Esophagus squamous epithelium (tissue), 5 donors: ENCODE measurements around the gene AXL. TPM values are rescaled to one million over a fixed set of nuclear protein-coding genes. Genes with fewer than 3 reads are reported as not detected.
A peak's percentile ranks its signal among the peaks of the same experiment; 100 is the strongest.

ENCODE experiments used
- DNase-seq: peaks from one replicate; lab custom pipeline; 2025; lab: John Stamatoyannopoulos, UW
- H3K27ac ChIP-seq, 4 donors: fragments of 200-600 bp; sonication (generic); one replicate each; pipeline ENCODE4 v1.5.1; 2016 to 2019; ENCODE audit warnings: mild to moderate bottlenecking in 1 of 4
- H3K27me3 ChIP-seq, 4 donors: fragments of 200-600 bp; sonication (generic); 1 replicate in 3 of 4; 2 replicates in 1 of 4; pipeline versions ENCODE4 v1.5.1 to v1.6.0; 2017 to 2021; ENCODE audit warnings: antibody characterized with exemption in 1 of 4
- H3K36me3 ChIP-seq, 3 donors: fragments of 200-600 bp; sonication (generic); one replicate each; pipeline ENCODE4 v1.5.1; 2016 to 2019
- H3K4me1 ChIP-seq, 3 donors: fragments of 200-600 bp; sonication (generic); one replicate each; pipeline ENCODE4 v1.5.1; 2017 to 2019
- H3K4me3 ChIP-seq, 4 donors: fragments of 200-600 bp; sonication (generic); 1 replicate in 3 of 4; 2 replicates in 1 of 4; pipeline ENCODE4 v1.5.1; 2016 to 2019; ENCODE audit warnings: mild to moderate bottlenecking in 2 of 4, moderate library complexity in 1 of 4
- H3K9me3 ChIP-seq, 3 donors: fragments of 200-600 bp; sonication (generic); one replicate each; pipeline ENCODE4 v1.5.1; 2016 to 2019
- CTCF ChIP-seq, 6 experiments: fragments of 450-650 bp in 4 of 6; fragments of 200-600 bp in 2 of 6; sonication (generic) in 2 of 6; IDR thresholded peaks; one replicate each; pipeline ENCODE4 v1.5.1; 2016 to 2019; ENCODE audit warnings: antibody characterized with exemption in 6 of 6, mild to moderate bottlenecking in 4 of 6, moderate library complexity in 4 of 6
- POLR2A ChIP-seq, 4 donors: fragments of 450-650 bp; IDR thresholded peaks; one replicate each; pipeline ENCODE4 v1.6.1; 2017; ENCODE audit warnings: antibody characterized with exemption in 4 of 4, mild to moderate bottlenecking in 4 of 4, moderate library complexity in 3 of 4
- WGBS, 2 donors: methylation state at CpG; one replicate each; pipeline ENCODE4 v1.1.5; 2018; 5-methylcytosine and 5-hydroxymethylcytosine counted together
- intact Hi-C: fragments of 100-400 bp; cut with DNase I; formaldehyde crosslinking; loops from one replicate; pipeline ENCODE4 v1.15.0; 2022
- total RNA-seq, 4 donors: library from RNA; depleted of rRNA; stranded (reverse); fragments of >200 nt; gene quantifications; one replicate each; pipeline ENCODE4 v1.1.0, GENCODE V29; 2016
- donor health status: DM: yes; HTN: yes; CAD: no.

The AXL gene
- total RNA-seq, 4 donors from 2014 or later: 5.3 to 40.2 (median 17.3) TPM

- TF ChIP-seq POLR2A (IDR thresholded peaks at IDR 0.05): no peak
- no peak for TF ChIP-seq CTCF (IDR thresholded peaks at IDR 0.05)
- Histone ChIP-seq H3K4me3 (no peak overlapping the region), H3K9me3 (no peaks in the 10 kb centered on the region), H3K27me3 (no peaks in the 10 kb centered on the region), H3K4me1 (peaks cover 22 to 70% (median 40%) of the 10 kb centered on the region in 3 donors), H3K36me3 (peaks cover 32 to 83% (median 33%) of the 10 kb centered on the region in 3 donors), H3K27ac (peak overlapping the region in 2 of 4 donors; percentile 35 to 99)
- 74 to 80% methylated on average over 1 to 3 of the region's 4 CpGs for WGBS, 2 donors
- no peak for DNase-seq
- intact Hi-C loops: loop anchor here (5.0 kb wide), 1 partner anchor 38 kb away; no protein-coding TSS in a partner anchor
Measured at GRCh38 chr19:41304706-41305483, 85.9 kb downstream of the AXL start.

GRCh38 chr19:41305927-41306793 is 87.1 kb downstream of the AXL start:
- peaks cover 31 to 70% (median 32%) of the 10 kb centered on the region in 3 donors for H3K36me3 ChIP-seq
- H3K27me3 ChIP-seq: no peaks in the 10 kb centered on the region
- DNase-seq: no peak
- TF ChIP-seq CTCF (IDR thresholded peaks at IDR 0.05) (no peak), POLR2A (IDR thresholded peaks at IDR 0.05) (no peak)
- intact Hi-C loops: loop anchor here (5.0 kb wide), 1 partner anchor 39 kb away; no protein-coding TSS in a partner anchor
- H3K4me1 ChIP-seq: peaks cover 27 to 65% (median 36%) of the 10 kb centered on the region in 3 donors
- 64 to 77% methylated on average over 7 to 10 of the region's 13 CpGs for WGBS, 2 donors
- H3K9me3 ChIP-seq: no peaks in the 10 kb centered on the region
- H3K4me3 ChIP-seq: no peak overlapping the region
- H3K27ac ChIP-seq: peak overlapping the region; percentile 4 to 99 (median 73)

GRCh38 chr19:41307090-41307875 is 88.3 kb downstream of the AXL start:
- H3K36me3 ChIP-seq: peaks cover 24 to 62% (median 32%) of the 10 kb centered on the region in 3 donors
- DNase-seq: no peak
- peak overlapping the region; percentile 96 to 99 (median 96) for H3K27ac ChIP-seq
- TF ChIP-seq POLR2A (IDR thresholded peaks at IDR 0.05): no peak
- TF ChIP-seq CTCF (IDR thresholded peaks at IDR 0.05): no peak
- H3K4me1 ChIP-seq: peaks cover 34 to 68% (median 37%) of the 10 kb centered on the region in 3 donors
- intact Hi-C loops: loop anchor here (5.0 kb wide), 1 partner anchor 40 kb away; no protein-coding TSS in a partner anchor
- no peaks in the 10 kb centered on the region for H3K9me3 ChIP-seq
- WGBS, 2 donors: 36 to 45% methylated on average over 8 of the region's 8 CpGs
- H3K27me3 ChIP-seq: no peaks in the 10 kb centered on the region
- no peak overlapping the region for H3K4me3 ChIP-seq

GRCh38 chr19:41307954-41308449 is 89.0 kb downstream of the AXL start:
- intact Hi-C loops: loop anchor here (5.0 kb wide), 1 partner anchor 41 kb away; no protein-coding TSS in a partner anchor
- Histone ChIP-seq H3K9me3 (no peaks in the 10 kb centered on the region), H3K36me3 (peaks cover 25 to 62% (median 32%) of the 10 kb centered on the region in 3 donors), H3K27ac (peak overlapping the region; percentile 96 to 99 (median 96)), H3K4me3 (peak overlapping the region in 2 of 4 donors; percentile 1 to 97), H3K4me1 (peaks cover 34 to 75% (median 37%) of the 10 kb centered on the region in 3 donors), H3K27me3 (no peaks in the 10 kb centered on the region)
- 0 to 20% methylated on average over 1 to 2 of the region's 4 CpGs for WGBS, 2 donors
- DNase-seq: no peak
- no peak for TF ChIP-seq CTCF (IDR thresholded peaks at IDR 0.05)
- no peak for TF ChIP-seq POLR2A (IDR thresholded peaks at IDR 0.05)
